PFSK-1 (cell line): ENCODE measurements around the gene TMED4.

Experiments
- FOXP2 ChIP-seq: optimal IDR thresholded peaks from 2 replicates; pipeline ENCODE3; 2011; ENCODE audit warnings: borderline replicate concordance, control low read depth, inconsistent platforms; ENCODE audit not compliant: insufficient read depth; ENCODE audit errors: extremely low read length, extremely low read depth
- POLR2AphosphoS5 ChIP-seq: IDR thresholded peaks from 2 replicates; pipeline ENCODE4 v1.6.1; 2012; ENCODE audit warnings: low read depth, mild to moderate bottlenecking, control low read depth, low read length, moderate library complexity
- REST ChIP-seq, 2 experiments: IDR thresholded peaks; 2 replicates each; pipeline versions ENCODE4 v1.6.1 to v1.8.0; 2011 to 2012; ENCODE audit warnings: low read depth in 2 of 2, low read length in 2 of 2, control low read depth in 1 of 2, inconsistent platforms in 1 of 2, mild to moderate bottlenecking in 1 of 2, moderate library complexity in 1 of 2; ENCODE audit not compliant: insufficient read depth in 1 of 2
- SIN3A ChIP-seq: IDR thresholded peaks from 2 replicates; pipeline ENCODE4 v1.6.1; 2012; ENCODE audit warnings: mild to moderate bottlenecking, low read length, moderate library complexity, borderline replicate concordance; ENCODE audit not compliant: insufficient read depth
- TAF1 ChIP-seq: IDR thresholded peaks from 2 replicates; pipeline ENCODE4 v1.6.1; 2012; ENCODE audit warnings: low read length, control low read depth, borderline replicate concordance; ENCODE audit not compliant: insufficient read depth

The TMED4 gene

GRCh38 chr7:44538798-44539668, 43.0 kb downstream of the TMED4 start:
- no peak for TF ChIP-seq SIN3A
- TF ChIP-seq FOXP2, result no peak
- no peak for TF ChIP-seq POLR2AphosphoS5
- no peak for TF ChIP-seq REST (IDR thresholded peaks at IDR 0.05; ENCODE audit: insufficient read depth in 1 of 2, low read depth in 2 of 2, low read length in 2 of 2)

GRCh38 chr7:44538093-44538797, 43.8 kb downstream of the TMED4 start:
- no peak for TF ChIP-seq SIN3A
- TF ChIP-seq REST (IDR thresholded peaks at IDR 0.05; ENCODE audit: insufficient read depth in 1 of 2, low read depth in 2 of 2, low read length in 2 of 2), result no peak
- TF ChIP-seq TAF1, result no peak
- TF ChIP-seq POLR2AphosphoS5, result no peak
- no peak for TF ChIP-seq FOXP2

- TF ChIP-seq SIN3A, result no peak
- TF ChIP-seq FOXP2, result no peak
- no peak for TF ChIP-seq REST (IDR thresholded peaks at IDR 0.05; ENCODE audit: insufficient read depth in 1 of 2, low read depth in 2 of 2, low read length in 2 of 2)
- TF ChIP-seq TAF1, result no peak
These were observed 44.6 kb downstream of the TMED4 start for GRCh38 chr7:44537442-44537841.

- TF ChIP-seq REST (IDR thresholded peaks at IDR 0.05; ENCODE audit: insufficient read depth in 1 of 2, low read depth in 2 of 2, low read length in 2 of 2) (no peak), POLR2AphosphoS5 (no peak), FOXP2 (no peak), SIN3A (no peak), TAF1 (no peak)
These were observed 45.9 kb downstream of the TMED4 start for GRCh38 chr7:44536090-44536489.
